ENCODE results near the gene COTL1. TPM values are rescaled to one million over a fixed set of nuclear protein-coding genes. Genes with fewer than 3 reads are reported as not detected.

COTL1 gene
- total RNA-seq, 2 donors from 2014 or later = 79.1 to 138 TPM

DNA sequence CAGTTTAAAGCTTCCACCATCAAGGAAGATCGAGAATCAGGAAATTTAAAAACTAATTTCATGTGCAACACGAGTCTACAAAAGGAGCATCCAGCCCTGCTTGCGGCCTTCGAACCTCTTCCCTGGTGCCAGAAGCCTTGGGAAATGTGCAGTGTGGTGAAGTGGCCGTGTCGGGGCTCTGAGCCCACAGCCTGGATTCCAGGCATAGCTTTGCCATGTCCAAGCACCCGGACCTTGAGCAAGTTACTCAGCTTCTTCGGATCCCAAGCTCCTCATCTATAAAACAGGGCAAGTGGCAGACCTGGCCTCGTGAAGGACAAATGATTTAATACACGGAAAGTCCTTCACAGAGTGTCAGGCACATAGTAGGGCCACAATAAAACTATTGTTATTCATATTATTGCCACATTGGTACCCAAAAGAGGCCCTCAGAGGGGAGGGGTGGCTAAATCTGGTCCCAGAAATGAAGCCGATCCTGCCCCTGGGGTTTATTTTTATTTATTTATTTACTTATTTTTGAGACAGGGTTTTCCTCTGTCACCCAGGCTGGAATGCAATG lies 34.8 kb downstream of the COTL1 start:
- Histone ChIP-seq H3K36me3 (no peaks in the 10 kb centered on the region), H3K9me3 (no peaks in the 10 kb centered on the region), H3K27me3 (no peaks in the 10 kb centered on the region), H3K27ac (no peak overlapping the region), H3K4me1 (no peaks in the 10 kb centered on the region), H3K9ac (ENCODE audit: low read depth in 2 of 2, low read length in 2 of 2) (no peak overlapping the region), H3K4me3 (no peak overlapping the region)
- no peak for DNase-seq
- TF ChIP-seq, protein P1, sequence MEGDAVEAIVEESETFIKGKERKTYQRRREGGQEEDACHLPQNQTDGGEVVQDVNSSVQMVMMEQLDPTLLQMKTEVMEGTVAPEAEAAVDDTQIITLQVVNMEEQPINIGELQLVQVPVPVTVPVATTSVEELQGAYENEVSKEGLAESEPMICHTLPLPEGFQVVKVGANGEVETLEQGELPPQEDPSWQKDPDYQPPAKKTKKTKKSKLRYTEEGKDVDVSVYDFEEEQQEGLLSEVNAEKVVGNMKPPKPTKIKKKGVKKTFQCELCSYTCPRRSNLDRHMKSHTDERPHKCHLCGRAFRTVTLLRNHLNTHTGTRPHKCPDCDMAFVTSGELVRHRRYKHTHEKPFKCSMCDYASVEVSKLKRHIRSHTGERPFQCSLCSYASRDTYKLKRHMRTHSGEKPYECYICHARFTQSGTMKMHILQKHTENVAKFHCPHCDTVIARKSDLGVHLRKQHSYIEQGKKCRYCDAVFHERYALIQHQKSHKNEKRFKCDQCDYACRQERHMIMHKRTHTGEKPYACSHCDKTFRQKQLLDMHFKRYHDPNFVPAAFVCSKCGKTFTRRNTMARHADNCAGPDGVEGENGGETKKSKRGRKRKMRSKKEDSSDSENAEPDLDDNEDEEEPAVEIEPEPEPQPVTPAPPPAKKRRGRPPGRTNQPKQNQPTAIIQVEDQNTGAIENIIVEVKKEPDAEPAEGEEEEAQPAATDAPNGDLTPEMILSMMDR (IDR thresholded peaks at IDR 0.05) = no peak
- intact Hi-C loops (cut with DNase I) = no loop called here

DNA sequence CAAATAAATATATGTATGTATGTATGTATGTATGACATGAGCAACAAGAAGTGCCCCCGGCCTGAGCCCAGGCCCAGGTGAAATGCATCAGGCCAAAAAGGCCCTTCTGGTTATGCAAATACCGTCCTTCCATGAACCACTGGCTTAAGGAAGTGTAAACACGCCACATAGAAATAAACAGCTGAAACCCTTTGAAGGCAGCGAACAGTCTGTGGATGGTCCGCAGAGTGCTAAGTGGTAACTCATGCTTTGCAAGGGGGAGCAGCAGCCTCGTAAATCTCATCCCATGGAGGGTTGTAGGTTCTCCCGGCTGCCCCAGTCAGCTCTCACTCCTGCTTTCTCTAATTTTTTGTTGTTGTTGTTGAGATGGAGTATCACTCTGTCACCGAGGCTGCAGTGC lies 36.7 kb downstream of the COTL1 start:
- Histone ChIP-seq H3K9me3 (no peaks in the 10 kb centered on the region), H3K4me1 (no peaks in the 10 kb centered on the region), H3K9ac (ENCODE audit: low read depth in 2 of 2, low read length in 2 of 2) (no peak overlapping the region), H3K27me3 (no peaks in the 10 kb centered on the region), H3K27ac (no peak overlapping the region), H3K36me3 (no peaks in the 10 kb centered on the region), H3K4me3 (no peak overlapping the region)
- DNase-seq = no peak
- TF ChIP-seq, protein P1 (IDR thresholded peaks at IDR 0.05) = no peak
- intact Hi-C loops (cut with DNase I) = no loop called here

DNA sequence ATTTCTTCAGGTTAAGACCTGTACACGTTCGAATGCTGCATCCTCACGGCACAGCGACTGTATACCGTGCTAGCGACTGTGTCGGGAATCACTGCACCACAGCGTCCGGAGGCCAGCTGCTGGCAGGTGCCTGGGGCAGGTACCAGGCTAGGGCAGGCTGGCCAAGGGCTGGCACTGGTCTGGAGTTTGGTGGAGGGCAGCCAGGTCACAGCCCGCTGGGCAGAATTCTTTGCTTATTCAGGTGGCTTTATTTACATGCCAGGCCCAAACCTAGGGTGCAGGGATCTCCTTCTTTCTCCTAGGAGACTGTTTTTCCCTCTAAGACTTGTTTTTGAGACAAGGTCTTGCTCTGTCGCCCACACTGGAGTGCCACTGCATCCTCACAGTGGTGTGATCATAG lies 37.9 kb downstream of the COTL1 start:
- Histone ChIP-seq H3K27ac (no peak overlapping the region), H3K27me3 (no peaks in the 10 kb centered on the region), H3K36me3 (no peaks in the 10 kb centered on the region), H3K4me1 (no peaks in the 10 kb centered on the region), H3K9ac (ENCODE audit: low read depth in 2 of 2, low read length in 2 of 2) (no peak overlapping the region), H3K4me3 (no peak overlapping the region), H3K9me3 (no peaks in the 10 kb centered on the region)
- DNase-seq = no peak
- TF ChIP-seq, protein P1 (IDR thresholded peaks at IDR 0.05) = no peak
- intact Hi-C loops (cut with DNase I) = no loop called here

DNA sequence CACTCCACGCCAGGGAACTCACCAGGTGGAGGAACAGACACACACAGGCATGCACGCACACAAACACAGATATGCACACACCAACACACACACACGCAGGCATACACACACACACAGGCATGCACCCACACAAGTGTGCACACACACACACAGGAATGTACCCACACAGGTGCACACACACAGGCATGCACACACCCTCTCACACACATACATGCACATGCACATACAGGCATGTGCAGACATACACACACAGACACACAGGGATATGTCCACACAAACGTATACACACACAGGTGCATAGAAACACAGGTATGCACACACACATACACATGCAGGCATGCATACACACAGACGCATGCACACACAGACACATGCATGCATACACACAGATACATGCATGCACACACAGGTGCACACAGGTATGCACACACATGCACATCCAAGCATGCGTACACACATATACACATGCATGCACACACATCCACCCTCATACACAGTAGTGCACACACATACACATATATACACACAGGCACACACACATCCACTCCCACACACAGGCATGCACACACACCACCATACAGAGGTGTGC lies 39.2 kb downstream of the COTL1 start:
- Histone ChIP-seq H3K27me3 (no peaks in the 10 kb centered on the region), H3K4me3 (no peak overlapping the region), H3K9me3 (no peaks in the 10 kb centered on the region), H3K4me1 (no peaks in the 10 kb centered on the region), H3K36me3 (no peaks in the 10 kb centered on the region), H3K9ac (ENCODE audit: low read depth in 2 of 2, low read length in 2 of 2) (no peak overlapping the region), H3K27ac (no peak overlapping the region)
- TF ChIP-seq, protein P1 (IDR thresholded peaks at IDR 0.05) = no peak
- no peak for DNase-seq
- intact Hi-C loops (cut with DNase I) = no loop called here

DNA sequence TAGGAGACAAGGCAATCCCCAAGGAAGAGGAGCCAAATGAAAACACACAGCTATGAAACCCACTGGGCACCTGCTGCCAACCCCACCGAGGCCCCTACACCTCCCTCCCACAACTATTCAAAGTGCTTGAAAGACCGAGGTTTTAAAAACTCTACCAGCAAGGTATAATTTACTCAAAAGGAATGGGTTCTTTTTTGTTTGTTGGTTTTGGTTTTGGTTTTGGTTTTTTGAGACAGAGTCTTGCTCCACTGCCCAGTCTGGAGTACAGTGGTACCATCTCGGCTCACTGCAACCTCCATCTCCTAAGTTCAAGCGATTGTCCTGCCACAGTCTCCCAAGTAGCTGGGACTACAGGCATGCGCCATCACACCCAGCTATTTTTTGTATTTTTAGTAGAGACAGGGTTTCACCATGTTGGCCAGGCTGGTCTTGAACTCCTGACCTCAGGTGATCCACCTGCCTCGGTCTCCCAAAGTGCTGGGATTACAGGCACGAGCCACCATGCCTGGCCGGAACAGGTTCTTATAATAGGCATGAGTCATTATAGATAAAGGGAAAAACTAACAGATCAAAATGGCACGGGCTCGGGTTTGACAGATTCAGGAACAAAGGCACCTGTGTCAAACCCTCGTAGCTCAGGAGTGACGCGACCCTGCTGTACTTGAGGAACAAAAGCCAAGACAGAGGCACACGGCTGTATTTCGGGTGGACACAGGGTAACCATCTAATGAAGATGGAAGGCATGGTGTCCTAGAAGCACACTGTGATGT lies 40.7 kb downstream of the COTL1 start:
- H3K27ac ChIP-seq = no peak overlapping the region
- no peak for DNase-seq
- no peaks in the 10 kb centered on the region for H3K9me3 ChIP-seq
- H3K36me3 ChIP-seq = no peaks in the 10 kb centered on the region
- intact Hi-C loops (cut with DNase I) = no loop called here
- no peak overlapping the region for H3K4me3 ChIP-seq
- TF ChIP-seq, protein P1 (IDR thresholded peaks at IDR 0.05) = no peak
- no peak overlapping the region for H3K9ac ChIP-seq (ENCODE audit: low read depth in 2 of 2, low read length in 2 of 2)
- H3K27me3 ChIP-seq = no peaks in the 10 kb centered on the region
- H3K4me1 ChIP-seq = no peaks in the 10 kb centered on the region
